Activated T-cell treated with anti-CD3 and anti-CD28 coated beads, Interleukin-2, amount 50 U/mL, for 72 hours (primary cell): ENCODE results near the gene HS3ST5. TPM values are rescaled to one million over a fixed set of nuclear protein-coding genes. Genes with fewer than 3 reads are reported as not detected.

Source experiments
- ATAC-seq, 2 donors: fragments of 150-1000 bp; cut with Tn5 transposase; replicated peaks in 1 of 2; 2 replicates each; pipeline ENCODE4 v1.10.0; 2021; ENCODE audit warnings: moderate library complexity in 2 of 2, mild to moderate bottlenecking in 1 of 2
- DNase-seq, 2 donors: peaks; one replicate each; pipeline ENCODE4 v3.0.0; 2021 to 2022; ENCODE audit warnings: mixed read lengths in 1 of 2
- H3K27ac Mint-ChIP-seq: one replicate; pipeline ENCODE4 v1.8.0; 2022; ENCODE audit warnings: mild to moderate bottlenecking, moderate library complexity, mixed read lengths
- H3K27me3 Mint-ChIP-seq: one replicate; pipeline ENCODE4 v1.8.0; 2022; ENCODE audit warnings: low read depth, mixed read lengths
- H3K36me3 Mint-ChIP-seq, 2 donors: one replicate each; pipeline ENCODE4 v1.8.0; 2022; ENCODE audit warnings: mixed read lengths in 2 of 2, mild to moderate bottlenecking in 1 of 2; ENCODE audit not compliant: insufficient read depth in 2 of 2
- H3K4me1 Mint-ChIP-seq: one replicate; pipeline ENCODE4 v1.8.0; 2022; ENCODE audit warnings: low read depth, mixed read lengths
- H3K4me3 Mint-ChIP-seq, 2 donors: one replicate each; pipeline ENCODE4 v1.8.0; 2022; ENCODE audit warnings: mild to moderate bottlenecking in 2 of 2, mixed read lengths in 2 of 2, moderate library complexity in 2 of 2
- H3K9me3 Mint-ChIP-seq, 2 donors: one replicate each; pipeline ENCODE4 v1.8.0; 2022; ENCODE audit warnings: mixed read lengths in 2 of 2
- total RNA-seq, 2 donors: library from RNA; stranded (reverse); gene quantifications; one replicate each; pipeline ENCODE4 v1.2.3, GENCODE V29; 2022

Gene HS3ST5
- total RNA-seq, 2 donors from 2014 or later, result not detected

DNA sequence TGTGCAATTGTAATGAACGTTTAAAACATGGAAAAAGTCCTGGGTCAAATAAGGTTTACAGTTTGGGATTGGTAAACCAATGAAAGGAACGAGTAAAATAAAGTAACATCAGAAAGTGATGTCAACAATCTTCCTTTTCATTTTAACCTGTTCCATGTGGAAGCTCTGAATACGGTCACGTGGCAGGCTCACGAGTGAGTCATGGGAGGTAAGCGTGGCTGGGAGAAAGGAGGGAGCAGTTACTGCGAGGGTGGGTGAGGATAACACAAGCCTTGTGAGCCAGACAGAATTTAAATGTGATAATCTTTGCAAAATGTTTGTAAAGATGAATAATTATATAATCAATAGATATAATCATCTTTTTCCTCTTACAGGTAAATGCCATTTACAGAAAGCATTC is 200.6 kb downstream of the HS3ST5 start:
- Mint-ChIP-seq H3K9me3 (peaks cover 2 to 4% of the 10 kb centered on the region in 2 donors), H3K27me3 (peaks cover 4% of the 10 kb centered on the region), H3K4me3 (no peak overlapping the region), H3K27ac (no peak overlapping the region), H3K4me1 (no peaks in the 10 kb centered on the region), H3K36me3 (peaks cover 1 to 2% of the 10 kb centered on the region in 2 donors)
- no peak for ATAC-seq
- no peak for DNase-seq

- ATAC-seq (no peak), DNase-seq (no peak)
- Mint-ChIP-seq H3K27me3 (peaks cover 12% of the 10 kb centered on the region), H3K9me3 (peaks cover 0 to 2% of the 10 kb centered on the region in 2 donors), H3K4me1 (no peaks in the 10 kb centered on the region), H3K4me3 (no peak overlapping the region), H3K36me3 (peaks cover 0 to 1% of the 10 kb centered on the region in 2 donors), H3K27ac (no peak overlapping the region)
Measured at GRCh38 chr6:114140416-114140815, 202.4 kb downstream of the HS3ST5 start.

- H3K4me1 Mint-ChIP-seq, result no peaks in the 10 kb centered on the region
- peaks cover 12% of the 10 kb centered on the region for H3K27me3 Mint-ChIP-seq
- H3K27ac Mint-ChIP-seq, result no peak overlapping the region
- H3K4me3 Mint-ChIP-seq, result no peak overlapping the region
- H3K36me3 Mint-ChIP-seq, result no peaks in the 10 kb centered on the region
- no peak for ATAC-seq
- no peaks in the 10 kb centered on the region for H3K9me3 Mint-ChIP-seq
- DNase-seq, result no peak
Measured at GRCh38 chr6:114138577-114139248, 204.1 kb downstream of the HS3ST5 start.

DNA sequence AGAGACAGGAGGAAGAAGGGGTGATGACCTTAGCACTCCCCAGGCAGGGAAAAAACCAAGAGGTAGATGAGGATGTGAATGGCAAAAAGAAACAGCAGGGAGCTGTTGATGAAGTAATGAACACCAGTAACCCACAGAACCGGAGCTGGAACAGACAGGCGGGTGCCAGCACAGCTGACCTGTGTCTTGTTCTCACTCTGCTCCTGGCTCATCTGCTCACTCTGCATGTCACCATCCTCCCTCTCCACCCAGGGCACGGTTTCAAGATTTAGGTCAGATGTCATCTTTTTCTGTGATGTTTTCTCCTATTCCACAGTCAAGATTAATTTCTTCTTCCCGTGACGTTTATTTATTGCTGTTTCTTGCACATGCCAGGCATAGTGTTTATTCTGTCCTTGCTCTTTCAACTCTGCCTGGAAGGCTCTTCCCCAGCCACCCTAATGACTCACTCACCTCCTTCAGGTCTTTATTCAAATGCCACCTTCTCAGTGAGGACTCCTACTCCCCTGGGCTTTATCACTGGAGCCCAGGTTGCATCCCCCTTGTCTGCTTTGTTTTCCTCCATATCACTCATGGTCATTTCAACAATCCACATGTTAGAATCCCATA is 207.4 kb downstream of the HS3ST5 start:
- no peak for ATAC-seq
- Mint-ChIP-seq H3K27ac (no peak overlapping the region), H3K27me3 (peaks cover 16% of the 10 kb centered on the region), H3K4me1 (no peaks in the 10 kb centered on the region), H3K36me3 (no peaks in the 10 kb centered on the region), H3K4me3 (no peak overlapping the region), H3K9me3 (no peaks in the 10 kb centered on the region)
- DNase-seq, result no peak

- no peak overlapping the region for H3K27ac Mint-ChIP-seq
Measured at GRCh38 chr6:114133816-114134215, 209.0 kb downstream of the HS3ST5 start.

DNA sequence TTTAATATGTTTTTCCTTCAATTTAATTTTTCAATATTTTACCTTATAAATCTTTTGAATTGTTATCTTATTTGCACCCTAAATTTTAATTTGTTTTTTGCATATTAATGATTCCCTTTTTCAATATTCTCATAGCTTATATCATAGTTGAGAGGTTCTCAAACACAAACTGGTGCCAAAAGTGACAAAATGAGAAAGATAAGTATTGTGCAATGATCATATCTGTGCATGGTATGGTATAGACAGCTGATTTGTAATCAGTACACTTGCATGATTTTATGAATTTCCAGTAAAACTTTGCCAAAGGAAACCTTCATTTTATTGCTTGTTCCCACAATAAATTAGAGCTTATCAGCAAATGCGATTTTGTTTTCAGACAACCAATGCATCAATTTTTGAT is 210.9 kb downstream of the HS3ST5 start:
- Mint-ChIP-seq H3K36me3 (no peaks in the 10 kb centered on the region), H3K9me3 (no peaks in the 10 kb centered on the region), H3K4me1 (no peaks in the 10 kb centered on the region), H3K4me3 (no peak overlapping the region), H3K27ac (no peak overlapping the region), H3K27me3 (peaks cover 16% of the 10 kb centered on the region)
- DNase-seq (no peak), ATAC-seq (no peak)

More at GRCh38 chr6:114133816-114134215, 209.0 kb downstream of the HS3ST5 start:
- H3K4me3 Mint-ChIP-seq, result no peak overlapping the region
- DNase-seq (no peak), ATAC-seq (no peak)
- H3K36me3 Mint-ChIP-seq, result no peaks in the 10 kb centered on the region
- H3K4me1 Mint-ChIP-seq, result no peaks in the 10 kb centered on the region
- peaks cover 16% of the 10 kb centered on the region for H3K27me3 Mint-ChIP-seq
- H3K9me3 Mint-ChIP-seq, result no peaks in the 10 kb centered on the region

- peaks cover 8% of the 10 kb centered on the region for H3K27me3 Mint-ChIP-seq
- no peaks in the 10 kb centered on the region for H3K4me1 Mint-ChIP-seq
- DNase-seq, result no peak
- no peak overlapping the region for H3K27ac Mint-ChIP-seq
- no peaks in the 10 kb centered on the region for H3K36me3 Mint-ChIP-seq
- H3K4me3 Mint-ChIP-seq, result no peak overlapping the region
- no peaks in the 10 kb centered on the region for H3K9me3 Mint-ChIP-seq
- ATAC-seq, result no peak
Measured at GRCh38 chr6:114125576-114125975, 217.2 kb downstream of the HS3ST5 start.

- ATAC-seq (no peak), DNase-seq (no peak)
- no peak overlapping the region for H3K27ac Mint-ChIP-seq
- H3K4me1 Mint-ChIP-seq, result no peaks in the 10 kb centered on the region
- no peak overlapping the region for H3K4me3 Mint-ChIP-seq
- no peaks in the 10 kb centered on the region for H3K9me3 Mint-ChIP-seq
- H3K36me3 Mint-ChIP-seq, result no peaks in the 10 kb centered on the region
- peaks cover 13% of the 10 kb centered on the region for H3K27me3 Mint-ChIP-seq
Measured at GRCh38 chr6:114121913-114122662, 220.7 kb downstream of the HS3ST5 start.

GRCh38 chr6:114119056-114119455 is 223.8 kb downstream of the HS3ST5 start:
- ATAC-seq, result no peak
- DNase-seq, result no peak

GRCh38 chr6:114115652-114116051 is 227.2 kb downstream of the HS3ST5 start:
- ATAC-seq (no peak), DNase-seq (no peak)
- Mint-ChIP-seq H3K4me3 (no peak overlapping the region), H3K9me3 (no peaks in the 10 kb centered on the region), H3K27me3 (peaks cover 5% of the 10 kb centered on the region), H3K36me3 (no peaks in the 10 kb centered on the region), H3K27ac (no peak overlapping the region), H3K4me1 (no peaks in the 10 kb centered on the region)

More at GRCh38 chr6:114119056-114119455, 223.8 kb downstream of the HS3ST5 start:
- H3K36me3 Mint-ChIP-seq, result no peaks in the 10 kb centered on the region
- no peak overlapping the region for H3K4me3 Mint-ChIP-seq
- H3K27me3 Mint-ChIP-seq, result peaks cover 13% of the 10 kb centered on the region
- H3K9me3 Mint-ChIP-seq, result no peaks in the 10 kb centered on the region
- H3K27ac Mint-ChIP-seq, result no peak overlapping the region
- no peaks in the 10 kb centered on the region for H3K4me1 Mint-ChIP-seq

GRCh38 chr6:114108119-114109002 is 234.5 kb downstream of the HS3ST5 start:
- Mint-ChIP-seq H3K27ac (no peak overlapping the region), H3K4me3 (no peak overlapping the region), H3K9me3 (no peaks in the 10 kb centered on the region), H3K27me3 (peaks cover 21% of the 10 kb centered on the region), H3K4me1 (no peaks in the 10 kb centered on the region), H3K36me3 (no peaks in the 10 kb centered on the region)
- DNase-seq (peak; percentile 21 to 47), ATAC-seq (no peak)

GRCh38 chr6:114106020-114106419 is 236.8 kb downstream of the HS3ST5 start:
- Mint-ChIP-seq H3K27ac (no peak overlapping the region), H3K4me3 (no peak overlapping the region), H3K27me3 (peaks cover 21% of the 10 kb centered on the region)

DNA sequence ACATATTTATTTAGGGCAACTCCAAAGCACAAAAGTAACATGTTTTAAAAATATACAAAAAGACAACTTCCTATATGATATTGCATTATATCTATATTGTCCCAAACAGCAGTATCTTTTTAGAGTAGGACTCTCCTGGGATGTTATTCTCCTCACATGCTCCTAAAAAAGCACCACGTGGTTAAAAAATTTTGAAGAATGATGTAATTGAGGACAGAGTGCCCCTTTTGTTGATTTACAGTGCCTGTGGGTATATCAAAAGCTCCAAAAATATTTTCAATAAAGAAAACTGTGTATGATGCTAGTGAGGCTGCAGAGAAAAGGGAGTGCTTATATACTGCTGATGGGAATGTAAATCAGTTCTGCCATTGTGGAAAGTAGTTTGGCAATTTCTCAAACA is 241.6 kb downstream of the HS3ST5 start:
- H3K27me3 Mint-ChIP-seq, result peaks cover 9% of the 10 kb centered on the region
- H3K9me3 Mint-ChIP-seq, result no peaks in the 10 kb centered on the region
- ATAC-seq (no peak), DNase-seq (no peak)
- H3K27ac Mint-ChIP-seq, result no peak overlapping the region
- no peak overlapping the region for H3K4me3 Mint-ChIP-seq
- no peaks in the 10 kb centered on the region for H3K36me3 Mint-ChIP-seq
- H3K4me1 Mint-ChIP-seq, result no peaks in the 10 kb centered on the region

More at GRCh38 chr6:114106020-114106419, 236.8 kb downstream of the HS3ST5 start:
- no peaks in the 10 kb centered on the region for H3K9me3 Mint-ChIP-seq
- DNase-seq (no peak), ATAC-seq (no peak)
- H3K4me1 Mint-ChIP-seq, result no peaks in the 10 kb centered on the region
- H3K36me3 Mint-ChIP-seq, result no peaks in the 10 kb centered on the region
